SJSA1 (cell line): Measurements from ENCODE around the gene KRT78. TPM values are rescaled to one million over a fixed set of nuclear protein-coding genes. Genes with fewer than 3 reads are reported as not detected.
"Not testable (repeated sequence)": the region's sequence is repeated elsewhere in the genome, so short reads cannot be mapped to it uniquely, and the experiment has no call there.

Experiments
- DNase-seq, 2 experiments: peaks; one replicate each; pipeline ENCODE4 v3.0.0-alpha.2; 2015 to 2020; ENCODE audit warnings: low spot score in 2 of 2, low read depth in 1 of 2
- H3K27ac ChIP-seq: fragments of 250-450 bp; sonication (Bioruptor Pico); 2 replicates; pipeline ENCODE4 v1.5.1; 2020; ENCODE audit warnings: mild to moderate bottlenecking, moderate library complexity
- H3K27me3 ChIP-seq: fragments of 250-450 bp; sonication (Bioruptor Pico); replicated peaks from 2 replicates; pipeline ENCODE4 v1.5.1; 2020; ENCODE audit warnings: mild to moderate bottlenecking, moderate library complexity
- H3K36me3 ChIP-seq: fragments of 250-450 bp; sonication (Bioruptor Pico); 2 replicates; pipeline ENCODE4 v1.5.1; 2020; ENCODE audit warnings: mild to moderate bottlenecking
- H3K4me1 ChIP-seq: fragments of 250-450 bp; sonication (Bioruptor Pico); replicated peaks from 2 replicates; pipeline ENCODE4 v1.6.1; 2021; ENCODE audit warnings: mild to moderate bottlenecking
- H3K4me3 ChIP-seq: fragments of 250-450 bp; sonication (Bioruptor Pico); 2 replicates; pipeline ENCODE4 v1.5.1; 2020; ENCODE audit warnings: mild to moderate bottlenecking
- H3K9me3 ChIP-seq: fragments of 250-450 bp; sonication (Bioruptor Pico); replicated peaks from 2 replicates; pipeline ENCODE4 v1.5.1; 2020; ENCODE audit warnings: mild to moderate bottlenecking
- total RNA-seq: library from RNA; depleted of rRNA; stranded (reverse); fragments of >200 nt; shearing (Covaris generic); gene quantifications from 2 replicates; pipeline ENCODE4 v1.2.3, GENCODE V29; 2014

The KRT78 gene
- total RNA-seq, 1 experiment from 2014 or later = 0.21 TPM

DNA sequence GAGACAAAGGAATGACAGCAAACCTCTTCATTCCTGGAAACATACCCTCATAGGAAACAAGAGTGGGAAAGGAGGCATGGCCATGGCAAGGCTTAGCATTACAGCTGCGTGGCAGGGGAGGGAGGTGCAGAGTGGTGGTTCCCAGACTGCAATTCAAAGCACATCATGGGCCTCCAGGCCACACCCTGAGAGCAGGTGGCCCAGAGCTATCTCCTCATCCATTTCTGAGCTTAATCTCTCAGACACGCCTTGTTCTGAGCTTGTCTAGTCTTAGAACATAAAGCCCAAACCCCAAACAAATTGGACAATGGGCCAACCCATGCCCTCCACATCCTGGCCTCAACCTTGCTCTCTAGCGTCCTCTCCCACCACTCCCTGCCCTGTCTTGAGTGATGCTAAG lies 47.0 kb downstream of the KRT78 start:
- Histone ChIP-seq H3K4me3 (no peak overlapping the region), H3K36me3 (no peaks in the 10 kb centered on the region)
- no peak for DNase-seq

DNA sequence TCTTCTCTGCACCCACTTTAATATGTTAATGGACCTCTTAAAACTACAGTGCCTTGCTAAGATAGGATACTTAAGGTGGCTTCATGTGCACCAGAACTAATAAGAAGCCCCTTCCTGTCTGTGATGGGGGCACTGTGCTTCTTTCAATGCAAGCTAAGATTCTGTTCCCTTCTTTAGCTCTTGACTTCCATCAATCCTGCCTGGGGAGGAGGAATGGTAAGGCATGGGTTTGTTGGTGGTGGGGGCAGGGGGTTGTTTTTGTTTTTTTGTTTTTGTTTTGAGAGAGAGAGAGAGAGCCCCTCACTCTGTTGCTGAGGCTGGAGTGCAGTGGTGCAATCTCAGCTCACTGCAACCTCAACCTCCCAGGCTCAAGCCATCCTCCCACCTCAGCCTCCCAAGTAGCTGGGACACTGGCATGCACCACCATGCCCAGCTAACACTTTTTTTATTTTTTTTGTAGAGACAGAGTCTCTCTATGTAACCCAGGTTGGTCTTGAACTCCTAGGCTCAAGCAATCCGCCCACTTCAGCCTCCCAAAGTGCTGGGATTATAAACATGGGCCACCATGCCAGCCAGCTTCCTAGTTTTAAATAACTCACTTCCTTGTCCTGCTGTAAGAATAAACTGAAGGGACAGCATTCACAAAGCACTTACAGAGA lies 48.4 kb downstream of the KRT78 start:
- Histone ChIP-seq H3K9me3 (peaks cover 15% of the 10 kb centered on the region; the same call in 1 of the 2 replicates), H3K36me3 (no peaks in the 10 kb centered on the region), H3K4me1 (peaks cover 46% of the 10 kb centered on the region), H3K27ac (no peak overlapping the region; the same call in 1 of the 2 replicates), H3K4me3 (no peak overlapping the region), H3K27me3 (peaks cover 15% of the 10 kb centered on the region)
- DNase-seq = peak in 1 of 2 experiments; percentile 92

More for the DNA sequence above, 47.0 kb downstream of the KRT78 start:
- peaks cover 27% of the 10 kb centered on the region for H3K27me3 ChIP-seq
- H3K27ac ChIP-seq = no peak overlapping the region
- H3K9me3 ChIP-seq = peaks cover 19% of the 10 kb centered on the region; the same call in 1 of the 2 replicates
- peaks cover 46% of the 10 kb centered on the region for H3K4me1 ChIP-seq

DNA sequence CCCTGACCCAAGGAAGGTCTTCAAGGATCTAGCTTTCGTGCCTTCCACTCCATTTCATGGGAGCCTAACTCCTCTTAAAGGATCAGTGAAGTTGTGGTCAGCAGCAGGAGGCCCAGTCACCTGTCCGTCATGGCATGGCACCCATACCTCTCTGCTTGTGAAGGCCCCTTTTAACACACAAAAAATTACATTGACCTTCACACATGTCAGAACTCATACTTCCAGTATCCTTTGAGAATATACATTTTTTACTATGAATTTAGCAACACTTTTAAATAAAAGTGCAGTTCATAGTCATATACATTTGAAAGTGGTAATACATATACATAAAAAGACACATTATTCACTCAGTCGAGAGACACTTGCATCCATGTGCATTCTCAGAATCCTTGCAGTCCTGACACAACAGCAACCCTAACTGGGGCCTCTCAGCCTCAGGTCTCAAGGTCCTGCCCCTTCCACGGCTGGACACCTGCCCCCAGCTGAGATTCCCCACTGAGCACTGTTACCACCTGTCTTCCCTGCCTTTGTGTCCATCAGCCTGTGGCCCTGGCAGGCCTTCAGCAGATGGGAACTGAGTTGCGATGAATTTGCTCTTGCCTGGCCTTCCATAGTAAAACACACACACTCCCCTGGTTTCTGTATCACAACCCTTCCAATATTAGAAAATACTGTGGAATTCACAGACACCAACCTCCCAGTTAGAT lies 49.1 kb downstream of the KRT78 start:
- Histone ChIP-seq H3K4me1 (peaks cover 49% of the 10 kb centered on the region), H3K36me3 (no peaks in the 10 kb centered on the region), H3K27ac (peak overlapping the region; percentile 62), H3K27me3 (peaks cover 14% of the 10 kb centered on the region), H3K9me3 (peaks cover 20% of the 10 kb centered on the region; the same call in 1 of the 2 replicates), H3K4me3 (no peak overlapping the region)
- DNase-seq = peak in 1 of 2 experiments; percentile 93

DNA sequence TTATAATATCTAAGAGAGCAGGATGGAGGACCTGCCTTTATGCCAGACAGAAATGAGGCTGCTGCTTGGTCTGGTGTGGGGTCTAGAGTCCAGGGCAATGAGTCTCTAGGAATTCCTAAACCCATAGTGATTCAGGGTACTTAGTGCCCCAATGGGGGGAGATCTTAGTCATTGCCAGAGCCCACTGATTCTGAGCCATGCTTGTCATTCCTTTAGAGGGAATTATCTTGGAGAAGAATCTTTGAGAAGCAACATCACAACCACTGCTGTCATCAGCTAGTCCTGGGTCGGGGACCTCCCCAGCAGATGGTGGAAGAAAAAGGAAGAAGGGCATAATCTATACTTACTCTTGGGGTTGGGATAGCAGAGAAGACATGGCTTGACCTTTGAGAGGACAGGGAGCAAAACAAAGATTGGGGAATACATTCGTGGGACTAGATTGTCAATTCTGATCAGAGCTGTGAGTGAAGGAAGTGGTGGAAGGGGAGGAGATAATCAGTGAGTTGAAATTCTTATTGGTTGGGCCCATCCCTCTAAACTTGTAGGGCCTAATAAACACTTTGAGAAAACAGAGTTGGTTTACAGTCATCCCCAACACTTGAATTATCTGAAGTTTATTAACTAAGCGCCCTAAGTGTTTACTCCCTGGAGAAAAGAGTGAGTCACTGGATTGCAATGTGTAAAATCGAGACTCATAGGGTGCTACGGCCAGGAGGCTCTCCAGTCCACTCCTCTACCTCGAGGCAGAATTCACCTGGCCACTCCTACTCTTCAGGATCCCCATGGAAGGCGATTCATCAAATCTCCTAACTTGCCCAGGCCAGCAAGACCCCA lies 49.9 kb downstream of the KRT78 start:
- Histone ChIP-seq H3K27ac (peak overlapping the region; percentile 62), H3K27me3 (peaks cover 12% of the 10 kb centered on the region), H3K9me3 (peaks cover 26% of the 10 kb centered on the region; the same call in 1 of the 2 replicates), H3K4me1 (peaks cover 54% of the 10 kb centered on the region), H3K36me3 (no peaks in the 10 kb centered on the region), H3K4me3 (no peak overlapping the region)
- DNase-seq = peak in 1 of 2 experiments; percentile 92

DNA sequence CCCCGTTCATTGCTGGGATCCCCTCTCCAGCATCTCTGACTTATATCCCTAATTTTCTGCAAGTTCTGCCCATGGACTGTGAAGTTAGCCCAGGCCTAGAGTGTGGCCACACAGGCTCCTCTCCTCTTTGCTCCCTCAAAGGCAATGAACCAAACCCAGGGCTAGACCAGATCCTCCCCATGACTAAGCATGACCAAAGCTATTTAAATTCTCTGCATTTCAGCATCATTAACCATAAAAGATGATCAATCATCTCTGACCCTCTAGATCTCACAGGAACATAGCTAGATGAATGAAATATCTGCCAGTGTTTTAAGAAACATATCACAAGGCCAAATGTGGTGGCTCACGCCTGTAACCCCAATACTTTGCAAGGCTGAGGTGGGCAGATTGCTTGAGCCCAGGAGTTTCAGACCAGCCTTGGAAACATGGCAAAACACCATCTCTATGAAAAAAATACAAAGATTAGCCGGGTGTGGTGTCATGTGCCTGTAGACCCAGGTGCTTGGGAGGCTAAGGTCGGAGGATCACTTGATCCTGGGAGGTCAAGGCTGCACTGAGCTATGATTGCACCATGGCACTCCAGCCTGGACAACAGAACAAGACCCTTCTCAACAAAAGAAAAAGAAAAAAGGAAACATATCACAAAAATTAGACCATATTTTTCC lies 50.7 kb downstream of the KRT78 start:
- H3K27me3 ChIP-seq = peaks cover 15% of the 10 kb centered on the region
- peak in 1 of 2 experiments; percentile 92 for DNase-seq
- H3K36me3 ChIP-seq = no peaks in the 10 kb centered on the region
- peaks cover 26% of the 10 kb centered on the region; the same call in 1 of the 2 replicates for H3K9me3 ChIP-seq
- peaks cover 54% of the 10 kb centered on the region for H3K4me1 ChIP-seq
- peak overlapping the region; percentile 62 for H3K27ac ChIP-seq
- no peak overlapping the region for H3K4me3 ChIP-seq

- 0 out of 2 replicates have a peak overlapping the region, but pooled peaks have one; percentile 62 for H3K27ac ChIP-seq
- DNase-seq = no peak
- H3K4me3 ChIP-seq = no peak overlapping the region
- H3K4me1 ChIP-seq = peaks cover 54% of the 10 kb centered on the region
- no peaks in the 10 kb centered on the region for H3K36me3 ChIP-seq
- peaks cover 17% of the 10 kb centered on the region for H3K27me3 ChIP-seq
- H3K9me3 ChIP-seq = peaks cover 20% of the 10 kb centered on the region; the same call in 1 of the 2 replicates
Measured at GRCh38 chr12:52797529-52797894, 51.3 kb downstream of the KRT78 start.

DNA sequence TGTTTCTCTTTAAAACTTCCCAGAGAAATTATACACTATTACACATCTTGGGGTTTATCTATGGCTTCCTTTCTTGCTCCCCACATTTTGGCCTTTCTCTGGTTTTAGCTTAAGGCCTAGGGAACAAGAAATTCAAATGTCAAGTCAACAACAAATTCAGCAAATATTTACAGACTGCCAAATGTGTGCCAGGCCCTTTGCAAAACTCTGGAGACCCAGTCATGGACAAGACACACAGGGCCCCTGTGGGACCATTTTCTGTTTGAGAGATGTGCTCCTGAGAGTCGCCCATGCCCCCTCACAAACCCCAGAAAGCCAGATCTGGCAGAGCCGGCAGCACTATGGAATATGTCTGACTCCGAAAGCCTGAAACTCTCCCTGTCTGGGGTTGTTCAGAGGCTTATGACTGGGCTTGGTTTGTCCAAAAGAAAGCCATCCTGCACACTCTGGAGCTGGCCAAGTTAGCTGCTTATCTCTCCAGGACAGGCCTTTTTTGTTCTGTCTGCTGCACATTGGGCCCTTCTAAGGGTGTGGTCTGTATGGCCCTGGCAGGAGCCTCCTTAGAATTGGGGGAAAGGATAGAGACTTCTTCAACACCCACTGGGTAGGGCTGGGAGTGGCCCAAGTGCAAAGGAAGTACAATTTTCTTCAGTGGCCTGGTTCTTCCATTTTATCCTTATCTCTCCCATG lies 51.8 kb downstream of the KRT78 start:
- Histone ChIP-seq H3K4me3 (no peak overlapping the region), H3K27ac (no peak overlapping the region), H3K4me1 (peaks cover 53% of the 10 kb centered on the region), H3K27me3 (peaks cover 22% of the 10 kb centered on the region), H3K36me3 (no peaks in the 10 kb centered on the region), H3K9me3 (peaks cover 18% of the 10 kb centered on the region)
- peak; percentile 77 to 93 for DNase-seq

DNA sequence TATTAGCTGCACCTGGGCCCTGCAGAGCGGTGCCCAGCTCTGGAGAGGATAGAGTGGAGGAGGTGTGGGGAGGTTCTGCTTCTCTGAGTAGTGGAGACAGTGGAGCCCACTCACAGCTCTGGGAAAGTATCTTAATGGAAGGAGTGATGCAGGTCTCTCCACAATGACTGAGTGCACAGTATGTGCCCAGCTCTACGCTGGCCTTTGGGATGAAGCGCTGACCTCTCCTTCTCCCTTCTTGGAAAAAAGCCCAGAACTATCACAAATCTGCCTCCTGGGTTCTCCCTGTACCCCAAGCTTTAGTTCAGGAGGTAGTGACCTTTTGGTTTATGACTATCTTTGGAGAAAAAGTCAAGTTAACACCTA lies 52.4 kb downstream of the KRT78 start:
- peak; percentile 78 to 92 for DNase-seq
- Histone ChIP-seq H3K27ac (no peak overlapping the region), H3K4me1 (peaks cover 47% of the 10 kb centered on the region)

DNA sequence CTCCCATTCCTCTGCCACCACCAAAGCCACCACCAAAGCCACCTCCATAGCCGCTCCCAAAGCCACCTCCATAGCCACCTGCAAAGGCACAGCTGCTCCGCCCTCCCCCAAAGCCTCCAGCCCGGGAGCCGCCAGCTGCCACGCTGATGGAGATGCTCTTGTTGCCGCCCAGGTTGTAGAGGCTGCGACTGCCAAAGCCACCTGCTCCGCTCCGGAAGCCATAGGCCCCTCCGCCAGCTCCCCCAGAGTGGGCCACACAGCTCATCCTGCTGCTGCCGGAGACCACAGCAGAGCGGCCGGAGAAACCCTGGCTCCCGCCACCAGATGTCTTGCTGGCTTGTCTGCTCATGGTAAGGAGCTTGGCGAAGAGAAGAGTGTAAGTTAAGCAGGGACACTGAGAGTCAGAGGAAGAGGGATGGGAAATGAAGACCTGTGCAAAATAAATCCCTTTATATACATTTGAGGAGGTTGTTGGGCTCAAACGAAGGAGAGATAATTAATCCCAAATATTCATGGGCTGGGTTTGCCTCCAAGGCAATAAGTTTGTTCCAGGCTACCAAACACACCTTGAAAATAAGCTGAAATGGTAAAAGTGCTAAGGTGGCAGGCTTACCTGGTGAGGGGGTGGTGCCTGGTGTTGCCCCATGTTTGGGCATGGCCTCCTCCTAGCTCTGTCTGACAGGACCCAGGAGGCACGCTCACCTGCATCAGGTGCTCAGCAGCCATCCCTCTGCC lies 52.9 kb downstream of the KRT78 start, which contains the start of gene KRT3:
Gene KRT3, minus strand, starts transcription at position 424 of the 735 bp plus-strand sequence. Its CDS starts 75 bp downstream, at position 349.
- Histone ChIP-seq H3K4me1 (peaks cover 42% of the 10 kb centered on the region), H3K36me3 (no peaks in the 10 kb centered on the region), H3K4me3 (no peak within 1 kb of the TSS), H3K9me3 (peaks cover 28% of the 10 kb centered on the region), H3K27ac (no peak within 1 kb of the TSS), H3K27me3 (peaks cover 33% of the 10 kb centered on the region)
- peak in 1 of 2 experiments; percentile 92 for DNase-seq

More for the DNA sequence above, 52.4 kb downstream of the KRT78 start:
- H3K4me3 ChIP-seq = no peak overlapping the region
- peaks cover 22% of the 10 kb centered on the region for H3K9me3 ChIP-seq
- peaks cover 28% of the 10 kb centered on the region for H3K27me3 ChIP-seq
- H3K36me3 ChIP-seq = no peaks in the 10 kb centered on the region

DNA sequence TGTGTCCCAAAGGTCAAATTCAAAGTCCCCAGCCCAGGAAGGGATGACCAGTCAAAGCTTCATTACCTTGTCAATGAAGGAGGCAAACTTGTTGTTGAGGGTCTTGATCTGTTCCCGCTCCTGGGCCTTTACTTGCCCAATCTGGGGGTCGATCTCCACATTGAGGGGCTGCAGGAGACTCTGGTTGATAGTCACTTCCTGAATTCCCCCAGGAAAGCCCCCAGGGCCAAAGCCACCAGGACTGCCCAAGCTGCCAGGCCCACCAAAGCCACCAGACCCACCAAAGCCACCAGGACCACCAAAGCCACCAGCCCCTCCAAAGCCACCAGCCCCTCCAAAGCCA lies 53.5 kb downstream of the KRT78 start:
- not testable (repeated sequence) for H3K4me3 ChIP-seq, H3K36me3 ChIP-seq, H3K27ac ChIP-seq
- peaks cover 39% of the 10 kb centered on the region for H3K27me3 ChIP-seq
- peaks cover 38% of the 10 kb centered on the region for H3K4me1 ChIP-seq
- DNase-seq = peak in 1 of 2 experiments; percentile 92
- H3K9me3 ChIP-seq = peaks cover 32% of the 10 kb centered on the region

DNA sequence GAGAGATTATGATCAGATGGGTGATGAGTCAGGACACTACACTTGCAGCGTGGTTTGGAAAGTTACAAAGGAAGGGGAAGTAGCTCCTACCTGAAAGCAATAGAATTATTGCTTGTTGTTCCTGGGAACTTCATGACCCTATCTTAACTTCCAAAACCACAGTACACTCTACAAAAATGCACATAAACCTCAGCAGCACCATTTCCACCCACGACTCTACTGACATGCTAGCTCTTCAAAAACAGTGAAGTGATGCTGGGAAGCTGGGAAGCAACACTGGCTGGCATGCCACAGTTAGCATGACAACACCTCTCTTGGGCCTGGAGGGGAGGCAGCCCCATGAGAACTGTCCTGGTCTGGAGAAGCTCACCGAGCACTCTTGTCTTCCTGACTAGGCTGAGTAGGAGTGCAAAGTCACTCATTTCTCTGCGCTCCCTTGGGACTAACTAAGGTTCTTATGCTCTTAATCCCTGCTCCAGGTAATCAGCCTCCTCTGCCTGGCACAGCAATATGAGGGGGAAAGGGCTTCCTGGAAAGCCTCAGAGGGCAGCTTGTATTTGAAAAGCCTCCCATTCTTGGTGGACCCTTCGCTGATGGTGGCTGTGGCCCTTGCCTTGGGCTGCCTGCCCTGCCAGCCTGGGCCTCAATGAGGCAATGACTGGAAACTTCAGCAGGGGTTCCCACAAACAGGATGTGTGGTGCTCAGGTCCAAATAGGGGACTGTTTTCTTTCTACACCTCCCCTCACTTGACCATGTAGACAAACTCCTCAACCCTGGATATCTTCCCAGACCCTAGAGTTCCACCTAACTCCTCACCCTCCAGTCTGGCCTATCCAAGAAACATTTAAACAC lies 54.1 kb downstream of the KRT78 start:
- Histone ChIP-seq H3K9me3 (peaks cover 34% of the 10 kb centered on the region), H3K36me3 (no peaks in the 10 kb centered on the region), H3K27ac (no peak overlapping the region), H3K27me3 (peaks cover 45% of the 10 kb centered on the region), H3K4me3 (no peak overlapping the region), H3K4me1 (peaks cover 35% of the 10 kb centered on the region)
- DNase-seq = peak; percentile 79 to 92
